Gastroesophageal sphincter (tissue), 3 donors: ENCODE data around the gene GMPR.

Experiments used
- CTCF ChIP-seq, 4 experiments: fragments of 200-600 bp in 2 of 4; fragments of 450-650 bp in 2 of 4; sonication (generic) in 1 of 4; IDR thresholded peaks; one replicate each; pipeline ENCODE4 v1.5.1; 2017 to 2019; ENCODE audit warnings: antibody characterized with exemption in 4 of 4, mild to moderate bottlenecking in 2 of 4, moderate library complexity in 2 of 4
- EP300 ChIP-seq: sonication (generic); formaldehyde crosslinking; IDR thresholded peaks from one replicate; pipeline ENCODE4 v1.6.1; 2017; ENCODE audit warnings: antibody characterized with exemption, mild to moderate bottlenecking
- POLR2A ChIP-seq, 2 donors: fragments of 450-650 bp; IDR thresholded peaks; one replicate each; pipeline ENCODE4 v1.6.1; 2017; ENCODE audit warnings: antibody characterized with exemption in 2 of 2, mild to moderate bottlenecking in 2 of 2, moderate library complexity in 1 of 2

- TF ChIP-seq CTCF (IDR thresholded peaks at IDR 0.05) (no peak), POLR2A (IDR thresholded peaks at IDR 0.05) (no peak), EP300 (no peak)
Measured at GRCh38 chr6:16196260-16196983, 42.0 kb upstream of the GMPR start.
